Kidney tubule cell (primary cell): ENCODE results near the gene PHF14.
A peak's percentile ranks its signal among the peaks of the same experiment; 100 is the strongest.

Experiments
- DNase-seq: peaks from one replicate; pipeline ENCODE4 v3.0.0-alpha.2; 2018; ENCODE audit warnings: low spot score

The PHF14 gene

GRCh38 chr7:11175887-11176286 is 202.2 kb downstream of the PHF14 start:
- no peak for DNase-seq

DNA sequence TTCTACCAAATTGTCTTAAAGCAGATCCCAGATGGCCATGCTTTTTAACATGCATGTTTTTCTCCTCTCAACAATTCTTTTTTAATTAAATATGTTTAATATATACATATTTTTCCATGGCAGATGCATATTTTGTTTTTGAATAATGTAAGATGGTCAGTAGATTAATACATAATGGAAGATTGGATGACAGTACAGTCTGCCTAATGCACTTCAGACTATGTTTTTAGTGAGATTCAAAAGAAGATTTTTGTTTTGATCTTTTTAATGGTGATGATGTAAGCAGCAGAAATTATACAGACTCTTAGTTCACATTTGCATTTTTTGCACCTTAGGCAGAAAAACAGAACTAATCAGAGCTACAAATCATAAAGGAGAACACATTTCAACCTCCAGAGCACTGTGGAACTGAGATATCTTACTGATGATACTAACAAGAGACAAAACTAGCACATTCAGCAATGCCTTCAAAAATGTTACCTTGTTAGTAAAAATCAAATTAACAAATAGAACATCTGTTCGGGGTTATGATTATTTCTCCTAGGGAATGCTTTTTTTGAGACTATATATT is 203.4 kb downstream of the PHF14 start:
- no peak for DNase-seq

DNA sequence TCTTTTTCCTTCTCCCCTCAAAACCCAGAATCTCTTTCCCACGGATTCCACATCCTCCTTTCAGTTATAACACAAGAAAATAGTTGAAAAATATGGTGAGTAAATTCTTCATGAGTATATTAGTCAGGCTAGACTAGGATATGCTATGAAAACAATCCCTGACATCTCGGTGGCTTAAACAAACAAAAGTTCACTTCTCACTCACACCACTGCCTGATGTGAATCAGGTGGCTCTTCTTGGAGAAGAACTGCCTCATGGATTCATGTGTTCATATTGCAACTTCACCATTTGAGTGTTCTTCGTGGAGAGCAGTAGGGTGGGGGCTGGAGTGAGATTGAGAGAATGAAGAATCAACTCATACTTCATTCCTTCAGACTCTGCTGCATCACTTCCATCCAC is 204.1 kb downstream of the PHF14 start:
- DNase-seq, result peak; percentile 21

GRCh38 chr7:11181590-11181989 is 207.9 kb downstream of the PHF14 start:
- DNase-seq, result no peak

GRCh38 chr7:11182736-11183135 is 209.1 kb downstream of the PHF14 start:
- DNase-seq, result no peak

DNA sequence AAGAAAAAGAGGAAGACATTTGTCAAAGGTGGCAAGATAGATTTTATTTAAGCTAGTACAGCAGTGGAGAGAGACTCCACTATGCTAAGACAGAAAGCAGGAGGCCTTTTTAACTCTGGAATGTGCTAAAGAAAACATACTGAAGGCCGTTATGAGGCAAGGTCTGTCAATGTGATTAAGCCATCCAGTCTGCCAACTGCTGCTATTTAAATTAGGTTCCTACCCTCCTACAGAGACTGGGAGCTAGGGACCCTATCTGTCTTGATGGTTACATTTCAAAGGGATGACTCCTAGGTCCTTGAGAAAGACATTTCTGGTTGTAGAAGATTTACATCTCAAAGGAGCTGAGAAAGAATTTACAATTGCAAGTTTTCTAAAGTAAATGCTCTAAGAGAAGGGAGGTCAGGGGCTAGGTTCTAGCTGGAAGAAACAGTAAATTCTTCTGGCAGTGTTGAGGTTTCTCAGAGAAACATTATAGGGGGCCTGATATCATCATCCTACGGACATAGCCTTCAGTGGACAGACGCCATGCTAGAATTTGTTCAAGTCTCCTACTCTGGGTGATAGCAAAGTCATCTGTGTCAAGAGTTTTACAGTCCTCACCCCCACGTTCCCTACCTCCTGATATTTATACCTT is 211.6 kb downstream of the PHF14 start:
- no peak for DNase-seq

DNA sequence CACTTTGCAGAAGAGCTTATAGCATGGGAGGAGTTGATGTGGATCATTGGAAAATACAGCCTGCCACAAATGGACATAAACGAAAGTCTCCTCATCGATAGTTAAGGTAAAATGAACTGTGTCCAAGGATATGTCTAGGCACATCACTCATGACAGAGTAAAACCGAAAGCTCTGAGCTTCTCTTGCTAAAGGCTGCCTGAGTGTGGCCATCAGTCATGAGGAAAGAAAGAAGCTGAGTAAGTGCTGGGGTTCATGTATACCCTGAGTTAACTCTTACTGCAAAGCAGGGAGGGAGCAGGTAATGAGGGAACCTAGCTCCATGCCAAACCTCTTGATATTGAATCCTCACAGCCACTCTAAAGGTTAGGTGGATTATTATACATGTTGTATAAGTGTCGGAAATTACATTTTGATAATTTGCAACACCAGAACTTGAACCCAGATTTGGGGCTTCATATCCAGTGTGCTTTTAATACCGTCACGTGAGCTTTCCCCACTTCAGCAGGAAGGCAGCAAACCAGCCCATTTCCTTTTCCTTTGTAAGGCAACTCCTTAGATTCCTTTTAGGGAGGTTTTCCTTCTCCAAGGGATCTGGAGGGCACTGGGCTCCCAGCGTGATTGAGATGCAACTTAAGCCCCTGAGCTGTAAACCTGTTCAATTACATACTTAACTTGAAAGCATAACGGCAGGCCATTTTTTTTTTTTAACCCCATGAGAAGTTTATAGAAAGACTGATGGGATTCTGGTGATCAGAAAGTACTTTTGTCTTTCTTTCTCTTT is 215.0 kb downstream of the PHF14 start:
- DNase-seq, result no peak

DNA sequence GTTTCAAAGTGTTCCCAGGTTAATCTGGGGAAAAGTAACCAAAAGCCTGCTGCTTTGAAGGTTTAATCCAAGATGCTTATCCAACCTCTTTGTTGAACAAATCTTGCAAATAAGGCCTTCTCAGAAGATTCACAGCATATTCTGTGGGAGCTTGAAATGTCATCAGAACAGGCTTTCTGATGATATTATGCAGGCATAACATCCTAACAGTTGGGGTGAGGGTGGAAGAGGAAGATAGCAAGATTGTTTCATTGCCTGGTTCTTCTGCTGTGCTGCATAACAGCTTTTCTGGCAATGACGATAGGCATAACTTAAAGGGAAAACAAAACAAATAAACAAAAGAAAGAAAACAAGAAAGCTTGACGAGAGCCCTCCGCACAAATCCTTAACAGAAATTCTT is 217.4 kb downstream of the PHF14 start:
- no peak for DNase-seq

- no peak for DNase-seq
Observed at GRCh38 chr7:11191574-11192220, 218.0 kb downstream of the PHF14 start.

- no peak for DNase-seq
Observed at GRCh38 chr7:11192506-11192905, 218.8 kb downstream of the PHF14 start.

GRCh38 chr7:11193131-11193867 is 219.6 kb downstream of the PHF14 start:
- no peak for DNase-seq

GRCh38 chr7:11193888-11194287 is 220.2 kb downstream of the PHF14 start:
- DNase-seq, result no peak

DNA sequence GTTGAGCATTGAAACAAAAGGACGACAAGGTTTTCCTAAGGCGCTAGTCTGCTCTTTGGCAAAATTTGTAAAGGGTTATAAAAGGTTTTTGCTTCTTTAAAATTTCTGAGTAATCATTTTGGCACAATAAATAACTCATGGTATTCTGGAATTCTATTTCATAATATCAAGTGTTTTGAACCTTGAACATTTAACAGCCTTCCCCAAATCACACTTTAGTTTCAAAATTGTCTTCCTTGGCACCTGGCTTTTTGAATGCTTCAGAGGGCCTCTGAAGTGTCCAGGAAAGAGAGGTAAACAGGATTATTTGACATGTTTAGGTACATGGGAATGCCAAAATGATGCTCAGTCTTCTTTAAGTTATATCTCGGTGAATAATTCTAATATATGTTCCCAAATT is 220.8 kb downstream of the PHF14 start:
- DNase-seq, result no peak

- no peak for DNase-seq
Observed at GRCh38 chr7:11195502-11195901, 221.8 kb downstream of the PHF14 start.

GRCh38 chr7:11196143-11196542 is 222.5 kb downstream of the PHF14 start:
- DNase-seq, result no peak

DNA sequence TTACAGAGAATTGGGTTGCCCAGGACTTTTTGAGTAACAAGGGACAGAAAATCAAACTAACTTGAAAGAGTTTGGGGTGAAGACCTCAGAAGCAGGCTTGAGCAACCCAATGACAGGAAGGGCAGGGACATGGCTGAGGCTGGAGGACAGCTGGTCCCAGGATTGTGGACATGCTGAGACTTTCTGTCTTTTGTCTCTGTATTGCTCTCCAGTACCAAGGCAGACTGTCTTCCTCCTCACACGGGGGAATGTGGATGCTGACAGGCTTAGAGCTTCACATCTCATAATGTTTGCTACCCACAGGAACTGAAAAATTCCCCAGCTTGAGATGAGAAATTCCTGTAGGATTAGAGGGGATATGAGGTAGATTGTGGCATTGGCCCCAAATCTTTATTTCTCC is 229.6 kb downstream of the PHF14 start:
- DNase-seq, result no peak

GRCh38 chr7:11203683-11204082 is 230.0 kb downstream of the PHF14 start:
- no peak for DNase-seq

DNA sequence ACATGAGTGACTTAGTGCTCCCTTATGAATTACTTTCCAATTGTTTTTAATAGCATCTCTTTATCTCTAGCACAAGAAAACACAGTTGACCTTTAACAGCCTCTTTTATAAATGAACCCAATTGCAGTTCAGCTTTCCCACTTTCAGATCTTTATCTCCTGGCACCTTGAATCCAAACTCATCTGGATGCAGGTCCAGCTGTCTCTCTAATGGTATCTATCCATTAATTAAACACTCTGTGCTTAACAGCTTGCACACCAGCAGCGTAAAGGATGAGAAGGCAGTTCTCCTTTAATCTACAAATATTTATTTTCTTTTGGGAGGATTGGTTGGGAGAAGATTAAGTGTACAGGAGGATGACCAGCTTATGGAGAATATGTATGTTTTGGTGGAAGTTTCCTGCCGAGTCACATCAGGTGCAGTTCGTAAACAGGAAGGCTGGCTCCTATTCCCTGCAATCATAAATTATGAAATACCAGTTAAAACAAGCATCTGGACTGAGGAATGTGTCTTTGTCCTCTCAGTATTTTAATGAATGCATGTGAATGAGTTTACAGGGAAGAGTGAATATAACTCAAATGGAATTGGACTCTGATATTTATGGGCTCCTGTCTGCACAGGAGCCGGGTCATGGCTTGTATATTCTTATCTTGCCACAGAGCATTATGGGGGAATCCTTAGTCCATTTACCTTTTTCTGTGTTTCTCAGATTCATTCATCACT is 232.7 kb downstream of the PHF14 start:
- no peak for DNase-seq

- no peak for DNase-seq
Observed at GRCh38 chr7:11207565-11207964, 233.9 kb downstream of the PHF14 start.

- no peak for DNase-seq
Observed at GRCh38 chr7:11208883-11209465, 235.3 kb downstream of the PHF14 start.

GRCh38 chr7:11210374-11210773 is 236.7 kb downstream of the PHF14 start:
- DNase-seq, result no peak
